HCT116 (cell line): ENCODE results near the gene MAOA. TPM values are rescaled to one million over a fixed set of nuclear protein-coding genes. Genes with fewer than 3 reads are reported as not detected.
A peak's percentile ranks its signal among the peaks of the same experiment; 100 is the strongest.

Experiments
- ATAC-seq: fragments of 200-7000 bp; cut with Tn5 transposase; 2 replicates; pipeline ENCODE4 v1.9.1; 2020; ENCODE audit warnings: mild to moderate bottlenecking, moderate library complexity
- BruUV-seq: library from RNA; stranded (reverse); fragments of 400-500 nt; replicated peaks from 2 replicates; lab custom pipeline; 2021; lab: Mats Ljungman, UMichigan
- CTCF ChIA-PET: fragments of 300-600 bp; sonication (Branson Sonifier 250); formaldehyde crosslinking; loops from one replicate; lab custom pipeline; 2021; ENCODE audit warnings: antibody characterized with exemption; lab: Charles Lee
- POLR2A ChIA-PET: fragments of 300-600, 350-600 bp; sonication (Branson Sonifier 250); formaldehyde crosslinking; loops from one replicate; lab custom pipeline; 2021; ENCODE audit warnings: antibody characterized with exemption; lab: Charles Lee
- RAD21 ChIA-PET, 2 experiments: fragments of 300-600 bp; sonication (Branson Sonifier 250); formaldehyde crosslinking; loops; one replicate each; lab custom pipeline; 2023; ENCODE audit warnings: low total read pairs in 2 of 2; ENCODE audit not compliant: uncharacterized antibody in 2 of 2, unreplicated experiment in 2 of 2, low non-redundant PET in 1 of 2; lab: Charles Lee
- DNase-seq: peaks from one replicate; pipeline ENCODE4 v3.0.0-alpha.2; 2010; ENCODE audit warnings: low read depth, low spot score
- H2AFZ ChIP-seq: fragments of 200-600 bp; shearing (Covaris generic), sonication (generic); 2 replicates; pipeline ENCODE4 v1.6.1; 2017; ENCODE audit warnings: low read depth, mixed run types, mixed read lengths, antibody characterized with exemption, low read length; ENCODE audit not compliant: poor library complexity, severe bottlenecking
- H3K27ac ChIP-seq: 2 replicates; pipeline ENCODE4 v1.5.1; 2012; ENCODE audit warnings: low read depth, low read length
- H3K27me3 ChIP-seq: fragments of 200-600 bp; sonication (generic); 2 replicates; pipeline ENCODE4 v1.6.1; 2016; ENCODE audit warnings: mixed run types, low read length, mixed read lengths; ENCODE audit not compliant: insufficient read depth
- H3K36me3 ChIP-seq, 2 experiments: fragments of 200-500 bp in 1 of 2; fragments of 200-600 bp in 1 of 2; sonication (Bioruptor generic) in 1 of 2; sonication (generic) in 1 of 2; 2 replicates each; pipeline versions ENCODE4 v1.5.1 to v1.6.1; 2014 to 2016; ENCODE audit warnings: low read length in 2 of 2, inconsistent platforms in 1 of 2, mixed read lengths in 1 of 2, mixed run types in 1 of 2; ENCODE audit not compliant: insufficient read depth in 2 of 2, control insufficient read depth in 1 of 2
- H3K4me1 ChIP-seq, 2 experiments: fragments of 200-600 bp in 1 of 2; sonication (generic) in 1 of 2; 2 replicates each; pipeline versions ENCODE4 v1.5.1 to v1.6.1; 2012 to 2017; ENCODE audit warnings: low read length in 2 of 2, inconsistent platforms in 1 of 2, mild to moderate bottlenecking in 1 of 2, mixed read lengths in 1 of 2, mixed run types in 1 of 2, moderate library complexity in 1 of 2; ENCODE audit not compliant: insufficient read depth in 2 of 2, control insufficient read depth in 1 of 2
- H3K4me2 ChIP-seq: fragments of 200-600 bp; sonication (generic); 2 replicates; pipeline ENCODE4 v1.6.1; 2017; ENCODE audit warnings: mixed run types, low read length, mixed read lengths
- H3K4me3 ChIP-seq, 2 experiments: fragments of 200-600 bp in 1 of 2; sonication (generic) in 1 of 2; replicated peaks in 1 of 2; 2 replicates each; pipeline ENCODE4 v1.5.1; 2011 to 2016; ENCODE audit warnings: low read length in 2 of 2, control low read depth in 1 of 2, low read depth in 1 of 2, mild to moderate bottlenecking in 1 of 2, mixed read lengths in 1 of 2, mixed run types in 1 of 2
- H3K79me2 ChIP-seq: fragments of 200-600 bp; sonication (generic); 2 replicates; pipeline ENCODE4 v1.6.1; 2017; ENCODE audit warnings: mild to moderate bottlenecking, mixed run types, low read length, moderate library complexity, mixed read lengths; ENCODE audit not compliant: insufficient read depth
- H3K9ac ChIP-seq: fragments of 200-600 bp; sonication (generic); 2 replicates; pipeline ENCODE4 v1.6.1; 2016; ENCODE audit warnings: low read length, mixed read lengths
- H3K9me2 ChIP-seq: fragments of 200-600 bp; sonication (generic), shearing (Covaris generic); 2 replicates; pipeline ENCODE4 v1.6.1; 2017; ENCODE audit warnings: mixed run types, mild to moderate bottlenecking, moderate library complexity; ENCODE audit not compliant: insufficient read depth
- H3K9me3 ChIP-seq, 2 experiments: fragments of 200-500 bp in 1 of 2; fragments of 200-600 bp in 1 of 2; sonication (Bioruptor generic) in 1 of 2; sonication (generic) in 1 of 2; 2 replicates each; pipeline ENCODE4 v1.6.1; 2014 to 2017; ENCODE audit warnings: low read length in 2 of 2, mixed read lengths in 2 of 2, inconsistent platforms in 1 of 2, low read depth in 1 of 2, mild to moderate bottlenecking in 1 of 2, mixed run types in 1 of 2, moderate library complexity in 1 of 2; ENCODE audit not compliant: control insufficient read depth in 1 of 2, insufficient read depth in 1 of 2
- H4K20me1 ChIP-seq: fragments of 200-600 bp; sonication (generic), shearing (Covaris generic); 2 replicates; pipeline ENCODE4 v1.6.1; 2017; ENCODE audit warnings: mixed run types, mild to moderate bottlenecking, moderate library complexity; ENCODE audit not compliant: insufficient read depth
- EGR1 ChIP-seq: IDR thresholded peaks from 2 replicates; pipeline ENCODE4 v1.6.1; 2012; ENCODE audit warnings: low read depth
- FOSL1 ChIP-seq: IDR thresholded peaks from 2 replicates; pipeline ENCODE4 v1.6.1; 2012; ENCODE audit warnings: low read depth
- JUND ChIP-seq: IDR thresholded peaks from 2 replicates; pipeline ENCODE4 v1.6.1; 2012
- YY1 ChIP-seq: IDR thresholded peaks from 2 replicates; pipeline ENCODE4 v1.6.1; 2011; ENCODE audit warnings: low read length, low read depth, moderate library complexity, mild to moderate bottlenecking; ENCODE audit not compliant: insufficient replicate concordance; ENCODE audit errors: extremely low read depth
- ZNF274 ChIP-seq: fragments of 200-500 bp; sonication (Bioruptor generic); IDR thresholded peaks from 2 replicates; pipeline ENCODE4 v1.6.1; 2014; ENCODE audit warnings: mild to moderate bottlenecking, low read depth, low read length, inconsistent platforms
- intact Hi-C: fragments of 100-400 bp; cut with micrococcal nuclease; formaldehyde crosslinking; loops from 2 replicates; pipeline ENCODE4 v1.10.0; 2022
- total RNA-seq: library from RNA; stranded (reverse); gene quantifications from one replicate; pipeline ENCODE4 v1.2.1, GENCODE V29; 2021; ENCODE audit not compliant: unreplicated experiment
- TF ChIP-seq, protein P1 (sequence below), 3 experiments: fragments of 200-600 bp in 1 of 3; sonication (generic) in 1 of 3; IDR thresholded peaks in 2 of 3; conservative IDR thresholded peaks in 1 of 3; 2 replicates each; pipeline ENCODE4 v1.5.1; 2012 to 2017; ENCODE audit warnings: low read depth in 2 of 3, low read length in 2 of 3, antibody characterized with exemption in 1 of 3, borderline replicate concordance in 1 of 3, control low read depth in 1 of 3, mild to moderate bottlenecking in 1 of 3, mixed read lengths in 1 of 3, mixed run types in 1 of 3, moderate library complexity in 1 of 3; ENCODE audit not compliant: insufficient read depth in 1 of 3

MAOA gene
- total RNA-seq, 1 experiment from 2014 or later = 13.6 TPM

DNA sequence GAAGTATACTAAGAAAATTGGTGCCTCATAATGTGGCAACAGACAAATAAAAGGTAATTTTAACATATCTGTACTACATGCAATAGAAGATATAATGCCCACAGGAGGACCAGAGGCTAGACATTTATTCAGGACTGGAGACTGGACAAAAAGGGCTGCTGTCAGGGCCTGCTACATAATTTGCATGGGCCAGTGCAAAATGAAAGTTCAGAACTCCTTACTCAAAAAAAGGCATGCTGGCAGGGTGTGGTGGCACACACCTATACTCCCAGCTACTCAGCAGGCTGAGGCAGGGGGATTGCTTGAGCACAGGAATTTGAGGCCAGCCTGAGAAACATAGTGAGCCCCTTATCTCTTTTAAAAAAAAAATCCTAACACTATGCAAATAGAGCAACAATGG, 12.4 kb upstream of the MAOA start:
- Histone ChIP-seq H3K9ac (no peak overlapping the region), H3K27ac (no peak overlapping the region), H4K20me1 (no peaks in the 10 kb centered on the region), H3K4me2 (no peak overlapping the region; the same call in 1 of the 2 replicates), H3K4me3 (no peak overlapping the region), H3K9me2 (no peaks in the 10 kb centered on the region), H3K9me3 (no peaks in the 10 kb centered on the region), H3K27me3 (no peaks in the 10 kb centered on the region), H3K36me3 (no peaks in the 10 kb centered on the region), H3K79me2 (no peaks in the 10 kb centered on the region), H3K4me1 (peaks cover 0 to 12% of the 10 kb centered on the region in 2 experiments; a peak in 1 of 4 replicates), H2AFZ (no peak overlapping the region)
- no TSS peak for BruUV-seq
- intact Hi-C loops = no loop called here
- no peak for ATAC-seq
- no peak for DNase-seq
- ChIA-PET CTCF (no interaction called here), RAD21 (no interaction called here), POLR2A (no interaction called here)
- no peak for TF ChIP-seq EGR1
- no peak for TF ChIP-seq JUND
- no peak for TF ChIP-seq YY1
- no peak for TF ChIP-seq ZNF274
- TF ChIP-seq FOSL1 = no peak

DNA sequence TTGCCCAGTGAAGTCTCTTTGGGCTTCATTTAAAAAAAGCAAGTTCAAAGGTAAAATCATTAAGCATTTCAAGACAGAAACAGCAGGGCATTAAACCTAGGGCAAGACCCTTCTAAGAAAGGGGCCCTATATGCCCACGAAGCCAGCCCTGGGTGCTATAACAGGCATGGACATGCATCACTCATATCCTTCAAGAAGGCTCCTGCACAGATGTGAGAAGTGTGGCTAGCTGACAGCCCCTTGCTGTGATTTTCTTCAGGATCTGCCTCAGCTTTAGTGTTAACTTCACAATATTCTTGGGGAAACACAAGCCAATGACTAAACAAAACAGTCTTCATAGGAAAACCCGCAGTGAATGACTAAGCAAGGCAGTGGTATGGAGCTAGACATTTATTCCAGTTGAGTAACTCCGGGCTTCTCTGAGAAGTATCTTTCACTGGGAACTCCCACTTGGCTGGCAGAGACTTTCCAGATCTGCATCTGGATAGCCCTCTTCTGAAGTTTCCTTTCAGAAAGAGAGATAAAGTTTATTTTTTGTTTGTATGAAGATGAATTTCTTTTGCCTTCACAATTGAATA, 11.9 kb upstream of the MAOA start:
- TF ChIP-seq, protein P1, sequence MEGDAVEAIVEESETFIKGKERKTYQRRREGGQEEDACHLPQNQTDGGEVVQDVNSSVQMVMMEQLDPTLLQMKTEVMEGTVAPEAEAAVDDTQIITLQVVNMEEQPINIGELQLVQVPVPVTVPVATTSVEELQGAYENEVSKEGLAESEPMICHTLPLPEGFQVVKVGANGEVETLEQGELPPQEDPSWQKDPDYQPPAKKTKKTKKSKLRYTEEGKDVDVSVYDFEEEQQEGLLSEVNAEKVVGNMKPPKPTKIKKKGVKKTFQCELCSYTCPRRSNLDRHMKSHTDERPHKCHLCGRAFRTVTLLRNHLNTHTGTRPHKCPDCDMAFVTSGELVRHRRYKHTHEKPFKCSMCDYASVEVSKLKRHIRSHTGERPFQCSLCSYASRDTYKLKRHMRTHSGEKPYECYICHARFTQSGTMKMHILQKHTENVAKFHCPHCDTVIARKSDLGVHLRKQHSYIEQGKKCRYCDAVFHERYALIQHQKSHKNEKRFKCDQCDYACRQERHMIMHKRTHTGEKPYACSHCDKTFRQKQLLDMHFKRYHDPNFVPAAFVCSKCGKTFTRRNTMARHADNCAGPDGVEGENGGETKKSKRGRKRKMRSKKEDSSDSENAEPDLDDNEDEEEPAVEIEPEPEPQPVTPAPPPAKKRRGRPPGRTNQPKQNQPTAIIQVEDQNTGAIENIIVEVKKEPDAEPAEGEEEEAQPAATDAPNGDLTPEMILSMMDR (IDR thresholded peaks at IDR 0.05 in 2 of 3, conservative IDR thresholded peaks at IDR 0.05 in 1 of 3; ENCODE audit: borderline replicate concordance in 1 of 3, insufficient read depth in 1 of 3, low read depth in 2 of 3, low read length in 2 of 3) = no peak
- TF ChIP-seq, all 23 proteins: peak for 0
- H3K4me1 ChIP-seq = peaks cover 0 to 12% of the 10 kb centered on the region in 2 experiments; a peak in 1 of 4 replicates
- no TSS peak for BruUV-seq
- H3K9ac ChIP-seq = no peak overlapping the region
- H3K27ac ChIP-seq = no peak overlapping the region
- no peaks in the 10 kb centered on the region for H3K9me3 ChIP-seq
- DNase-seq = no peak
- no peak overlapping the region for H2AFZ ChIP-seq
- ATAC-seq = no peak
- H3K4me3 ChIP-seq = no peak overlapping the region
- ChIA-PET POLR2A (no interaction called here), CTCF (no interaction called here), RAD21 (no interaction called here)
- H3K9me2 ChIP-seq = no peaks in the 10 kb centered on the region
- H3K4me2 ChIP-seq = peak overlapping the region; percentile 19; the same call in 1 of the 2 replicates
- intact Hi-C loops = no loop called here
- no peaks in the 10 kb centered on the region for H3K27me3 ChIP-seq
- H3K79me2 ChIP-seq = no peaks in the 10 kb centered on the region
- no peaks in the 10 kb centered on the region for H3K36me3 ChIP-seq
- no peaks in the 10 kb centered on the region for H4K20me1 ChIP-seq
